NB4 (cell line): ENCODE measurements around the gene SIAH2.

ENCODE experiments used
- DNase-seq: peaks from one replicate; pipeline ENCODE4 v3.0.0; 2010; ENCODE audit warnings: low read depth
- H3K4me3 ChIP-seq: one replicate; pipeline ENCODE4 v1.5.1; 2011; ENCODE audit warnings: mild to moderate bottlenecking, low read depth, low read length, moderate library complexity
- MAX ChIP-seq: IDR thresholded peaks from 2 replicates; pipeline ENCODE4 v1.6.1; 2011; ENCODE audit warnings: low read depth, low read length
- MYC ChIP-seq: IDR thresholded peaks from 2 replicates; pipeline ENCODE4 v1.6.1; 2011; ENCODE audit warnings: low read depth, low read length
- POLR2A ChIP-seq: IDR thresholded peaks from 2 replicates; pipeline ENCODE4 v1.6.1; 2011; ENCODE audit warnings: mild to moderate bottlenecking; ENCODE audit not compliant: insufficient read length; ENCODE audit errors: extremely low read depth
- TF ChIP-seq, protein P1 (sequence below): IDR thresholded peaks from one replicate; pipeline ENCODE4 v1.5.1; 2012; ENCODE audit warnings: low read depth, low read length

SIAH2 gene

GRCh38 chr3:150742141-150742523 is 20.8 kb downstream of the SIAH2 start:
- no peak overlapping the region for H3K4me3 ChIP-seq
- DNase-seq: no peak
- TF ChIP-seq, protein P1, sequence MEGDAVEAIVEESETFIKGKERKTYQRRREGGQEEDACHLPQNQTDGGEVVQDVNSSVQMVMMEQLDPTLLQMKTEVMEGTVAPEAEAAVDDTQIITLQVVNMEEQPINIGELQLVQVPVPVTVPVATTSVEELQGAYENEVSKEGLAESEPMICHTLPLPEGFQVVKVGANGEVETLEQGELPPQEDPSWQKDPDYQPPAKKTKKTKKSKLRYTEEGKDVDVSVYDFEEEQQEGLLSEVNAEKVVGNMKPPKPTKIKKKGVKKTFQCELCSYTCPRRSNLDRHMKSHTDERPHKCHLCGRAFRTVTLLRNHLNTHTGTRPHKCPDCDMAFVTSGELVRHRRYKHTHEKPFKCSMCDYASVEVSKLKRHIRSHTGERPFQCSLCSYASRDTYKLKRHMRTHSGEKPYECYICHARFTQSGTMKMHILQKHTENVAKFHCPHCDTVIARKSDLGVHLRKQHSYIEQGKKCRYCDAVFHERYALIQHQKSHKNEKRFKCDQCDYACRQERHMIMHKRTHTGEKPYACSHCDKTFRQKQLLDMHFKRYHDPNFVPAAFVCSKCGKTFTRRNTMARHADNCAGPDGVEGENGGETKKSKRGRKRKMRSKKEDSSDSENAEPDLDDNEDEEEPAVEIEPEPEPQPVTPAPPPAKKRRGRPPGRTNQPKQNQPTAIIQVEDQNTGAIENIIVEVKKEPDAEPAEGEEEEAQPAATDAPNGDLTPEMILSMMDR: no peak
- TF ChIP-seq MAX (no peak), POLR2A (no peak), MYC (no peak)

- DNase-seq: no peak
- no peak for TF ChIP-seq MYC
- TF ChIP-seq POLR2A: no peak
- no peak overlapping the region for H3K4me3 ChIP-seq
Measured at GRCh38 chr3:150741497-150742140, 21.4 kb downstream of the SIAH2 start.

- TF ChIP-seq POLR2A: no peak
- TF ChIP-seq MAX: no peak
- TF ChIP-seq, protein P1: no peak
- TF ChIP-seq MYC: no peak
- no peak for DNase-seq
- H3K4me3 ChIP-seq: no peak overlapping the region
Measured at GRCh38 chr3:150740733-150741496, 22.1 kb downstream of the SIAH2 start.

DNA sequence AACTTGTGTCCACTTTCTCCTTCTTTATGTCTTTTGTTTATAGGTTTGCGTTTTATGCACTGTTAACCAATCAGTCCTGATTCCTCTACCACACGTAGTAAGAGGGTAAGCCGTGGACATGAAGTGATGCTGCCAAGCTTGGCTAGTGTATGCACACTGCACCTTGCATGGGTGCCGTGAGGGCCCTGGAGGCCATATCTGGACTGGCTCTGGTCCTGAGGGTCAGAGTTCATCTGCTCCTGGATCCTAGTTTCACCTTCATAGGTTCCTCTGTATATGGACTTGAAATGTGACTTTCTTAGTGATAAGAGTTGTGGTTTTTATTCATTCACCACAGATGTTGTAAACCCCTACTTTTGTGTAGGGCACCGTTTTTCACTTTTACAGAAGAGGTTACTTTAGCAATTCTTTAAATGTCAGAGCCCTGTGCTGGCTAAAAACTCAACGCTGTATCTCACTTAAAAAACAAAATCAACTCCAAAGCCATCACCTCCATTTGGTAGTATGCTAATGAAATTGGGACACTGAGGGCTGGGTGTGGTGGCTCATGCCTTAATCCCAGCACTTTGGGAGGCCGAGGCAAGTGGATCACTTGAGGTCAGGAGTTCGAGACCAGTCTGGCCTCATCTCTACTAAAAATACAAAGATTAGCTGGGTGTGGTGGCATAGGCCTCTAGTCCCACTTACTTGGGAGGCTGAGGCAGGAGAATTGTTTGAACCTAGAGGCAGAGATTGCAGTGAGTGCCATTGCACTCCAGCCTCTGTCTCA is 22.9 kb downstream of the SIAH2 start:
- DNase-seq: no peak
- TF ChIP-seq, protein P1: no peak
- no peak overlapping the region for H3K4me3 ChIP-seq

DNA sequence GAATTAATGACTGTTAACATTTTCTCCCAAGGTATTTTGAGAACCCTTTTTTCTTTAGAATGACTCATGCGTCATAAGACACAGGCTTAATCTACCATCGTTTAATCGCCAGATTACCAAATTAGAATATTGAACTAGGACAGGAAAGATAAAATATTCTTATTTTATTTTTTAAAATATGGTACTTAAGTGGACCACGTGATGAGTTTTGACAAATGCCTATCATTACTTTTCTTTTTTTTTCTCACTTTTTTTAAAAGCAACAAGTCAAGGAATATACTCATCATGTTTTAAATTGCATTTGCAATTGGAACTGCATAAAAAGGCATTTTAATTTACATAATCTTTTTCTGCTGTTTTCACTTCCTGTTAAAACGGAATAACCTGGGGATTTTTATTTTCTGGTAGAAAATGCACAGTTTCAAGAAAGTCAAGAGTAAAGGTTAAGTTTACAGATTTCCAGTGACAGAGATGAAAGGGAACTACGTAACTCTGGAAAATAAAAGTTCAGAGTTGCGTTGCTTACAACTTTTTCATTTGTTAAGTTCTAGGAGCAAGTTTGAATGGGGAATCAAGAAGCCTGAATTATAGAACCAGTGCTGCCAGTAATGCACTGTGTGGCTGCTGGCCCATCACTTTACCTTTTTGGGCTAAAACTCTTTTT is 23.6 kb downstream of the SIAH2 start:
- TF ChIP-seq, protein P1: no peak
- no peak for TF ChIP-seq MYC
- TF ChIP-seq MAX: no peak
- no peak for TF ChIP-seq POLR2A
- no peak for DNase-seq
- no peak overlapping the region for H3K4me3 ChIP-seq

DNA sequence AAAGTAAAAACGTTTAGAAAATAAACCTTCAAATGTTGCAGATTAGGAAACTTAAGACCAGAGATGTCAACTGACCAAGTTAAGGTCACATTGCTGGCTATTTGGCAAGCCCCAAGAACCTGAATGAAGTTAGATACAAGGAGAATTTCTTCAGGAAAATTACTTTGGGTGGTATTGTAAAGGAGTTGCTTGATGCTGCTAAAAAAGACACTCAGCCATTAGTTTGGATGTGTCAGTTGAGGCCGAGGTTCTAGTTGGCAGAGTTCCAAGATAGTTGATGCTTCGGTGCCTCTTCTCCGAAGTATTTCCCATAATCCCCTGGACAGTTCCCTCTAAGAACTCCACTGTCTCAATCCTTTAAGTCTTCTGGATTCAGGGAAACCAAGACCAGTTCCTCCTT is 24.3 kb downstream of the SIAH2 start:
- H3K4me3 ChIP-seq: no peak overlapping the region

More for the DNA sequence above, 24.3 kb downstream of the SIAH2 start:
- DNase-seq: no peak
- TF ChIP-seq MAX (no peak), POLR2A (no peak), MYC (no peak)
- TF ChIP-seq, protein P1: no peak
